GM23338 (cell line): ENCODE results near the gene MRPS14. TPM values are rescaled to one million over a fixed set of nuclear protein-coding genes. Genes with fewer than 3 reads are reported as not detected.

ENCODE experiments used
- ATAC-seq: fragments of 200-7000 bp; cut with Tn5 transposase; 3 replicates; pipeline ENCODE4 v1.9.1; 2020
- DNase-seq: peaks from one replicate; pipeline ENCODE4 v3.0.0-alpha.2; 2015; ENCODE audit warnings: low spot score
- H2AFZ ChIP-seq: fragments of 200-600 bp; sonication (generic); 2 replicates; pipeline ENCODE4 v1.8.0; 2016; ENCODE audit warnings: antibody characterized with exemption, mild to moderate bottlenecking, moderate library complexity
- H3F3A ChIP-seq: fragments of 200-600 bp; sonication (generic); replicated peaks from 2 replicates; pipeline ENCODE4 v1.8.0; 2017; ENCODE audit warnings: antibody characterized with exemption, mixed run types, low read depth
- H3K27ac ChIP-seq: fragments of 200-600 bp; sonication (generic); 2 replicates; pipeline ENCODE4 v1.6.1; 2016; ENCODE audit warnings: low read depth
- H3K27me3 ChIP-seq: fragments of 200-600 bp; sonication (generic); 2 replicates; pipeline ENCODE4 v1.8.0; 2016; ENCODE audit warnings: mild to moderate bottlenecking, mixed run types, moderate library complexity; ENCODE audit not compliant: insufficient read depth
- H3K36me3 ChIP-seq: fragments of 200-600 bp; sonication (generic); 2 replicates; pipeline ENCODE4 v1.8.0; 2016; ENCODE audit warnings: mild to moderate bottlenecking; ENCODE audit not compliant: insufficient read depth
- H3K4me1 ChIP-seq: fragments of 200-600 bp; sonication (generic); 2 replicates; pipeline ENCODE4 v1.8.0; 2016; ENCODE audit warnings: mild to moderate bottlenecking, moderate library complexity; ENCODE audit not compliant: insufficient read depth
- H3K4me2 ChIP-seq: fragments of 200-600 bp; sonication (generic); 2 replicates; pipeline ENCODE4 v1.7.1; 2017; ENCODE audit warnings: mixed run types
- H3K4me3 ChIP-seq: fragments of 200-600 bp; sonication (generic); 2 replicates; pipeline ENCODE4 v1.6.1; 2016; ENCODE audit warnings: mixed run types
- H3K79me2 ChIP-seq: fragments of 200-600 bp; sonication (generic); replicated peaks from 2 replicates; pipeline ENCODE4 v1.8.0; 2017; ENCODE audit warnings: mild to moderate bottlenecking; ENCODE audit not compliant: insufficient read depth
- H3K9me2 ChIP-seq: fragments of 200-600 bp; sonication (generic); 2 replicates; pipeline ENCODE4 v1.8.0; 2017; ENCODE audit not compliant: insufficient read depth
- H4K20me1 ChIP-seq: fragments of 200-600 bp; sonication (generic); replicated peaks from 2 replicates; pipeline ENCODE4 v1.8.0; 2017; ENCODE audit warnings: mild to moderate bottlenecking; ENCODE audit not compliant: insufficient read depth
- H3K27ac Mint-ChIP-seq: 2 replicates; pipeline ENCODE4 v1.8.0; 2020; ENCODE audit warnings: inconsistent platforms, mild to moderate bottlenecking, moderate library complexity, mixed read lengths
- H3K27me3 Mint-ChIP-seq: 3 replicates; pipeline ENCODE4 v1.8.0; 2022; ENCODE audit warnings: low read depth, mild to moderate bottlenecking, moderate library complexity, mixed read lengths, inconsistent platforms; ENCODE audit not compliant: insufficient read depth, poor library complexity
- H3K36me3 Mint-ChIP-seq: 3 replicates; pipeline ENCODE4 v1.8.0; 2021; ENCODE audit warnings: low read depth, mild to moderate bottlenecking, inconsistent platforms, moderate library complexity, mixed read lengths
- H3K4me1 Mint-ChIP-seq: 3 replicates; pipeline ENCODE4 v1.8.0; 2020; ENCODE audit warnings: mild to moderate bottlenecking, inconsistent platforms, mixed read lengths
- H3K4me3 Mint-ChIP-seq: 3 replicates; pipeline ENCODE4 v1.8.0; 2021; ENCODE audit warnings: moderate library complexity, mild to moderate bottlenecking, inconsistent platforms, mixed read lengths
- H3K9me3 Mint-ChIP-seq: 3 replicates; pipeline ENCODE4 v1.8.0; 2020; ENCODE audit warnings: moderate library complexity, mild to moderate bottlenecking, inconsistent platforms, mixed read lengths
- CREB1 ChIP-seq: fragments of 250-450 bp; sonication (Bioruptor Pico); IDR thresholded peaks from 2 replicates; pipeline ENCODE4 v1.5.0; 2020; ENCODE audit warnings: low read depth, mild to moderate bottlenecking, moderate library complexity
- CTCF ChIP-seq, 2 experiments: fragments of 200-600 bp in 1 of 2; sonication (generic) in 1 of 2; conservative IDR thresholded peaks; 2 replicates each; pipeline versions ENCODE4 v1.5.1 to v1.6.1; 2016 to 2017; ENCODE audit warnings: antibody characterized with exemption in 2 of 2, low read depth in 2 of 2, mild to moderate bottlenecking in 2 of 2, moderate library complexity in 1 of 2
- EZH2 ChIP-seq: fragments of 200-600 bp; sonication (generic); IDR thresholded peaks from one replicate; pipeline ENCODE4 v1.8.0; 2017; ENCODE audit warnings: antibody characterized with exemption, mild to moderate bottlenecking, low read depth; ENCODE audit not compliant: unreplicated experiment
- EZH2phosphoT487 ChIP-seq: fragments of 200-600 bp; sonication (generic); IDR thresholded peaks from one replicate; pipeline ENCODE4 v1.8.1; 2018; ENCODE audit warnings: antibody characterized with exemption; ENCODE audit not compliant: unreplicated experiment
- JUNB ChIP-seq: IDR thresholded peaks from one replicate; pipeline ENCODE4 v1.6.1; 2016; ENCODE audit warnings: antibody characterized with exemption; ENCODE audit not compliant: unreplicated experiment
- NANOG ChIP-seq: IDR thresholded peaks from 2 replicates; pipeline ENCODE4 v1.6.1; 2016; ENCODE audit warnings: antibody characterized with exemption, borderline replicate concordance
- REST ChIP-seq: IDR thresholded peaks from one replicate; pipeline ENCODE4 v1.6.1; 2018; ENCODE audit warnings: antibody characterized with exemption; ENCODE audit not compliant: unreplicated experiment
- STAT1 ChIP-seq: IDR thresholded peaks from one replicate; pipeline ENCODE4 v1.6.1; 2016; ENCODE audit warnings: antibody characterized with exemption; ENCODE audit not compliant: unreplicated experiment
- ZNF114 ChIP-seq: fragments of 250-450 bp; sonication (Bioruptor Pico); IDR thresholded peaks from 2 replicates; pipeline ENCODE4 v1.5.0; 2020; ENCODE audit warnings: mild to moderate bottlenecking, moderate library complexity
- ZNF331 ChIP-seq: fragments of 250-450 bp; sonication (Bioruptor Pico); IDR thresholded peaks from 2 replicates; pipeline ENCODE4 v1.5.0; 2020; ENCODE audit warnings: low read depth, mild to moderate bottlenecking, moderate library complexity
- ZNF462 ChIP-seq: fragments of 250-450 bp; sonication (Bioruptor Pico); IDR thresholded peaks from 2 replicates; pipeline ENCODE4 v1.5.0; 2020; ENCODE audit warnings: mild to moderate bottlenecking, moderate library complexity
- polyA plus RNA-seq: library from polyadenylated mRNA; unstranded; fragments of >200 nt; fragmentation: Nextera tagmentation; extraction: Ambion mirVana; gene quantifications from 2 replicates; pipeline ENCODE4 v1.2.1, GENCODE V29; 2016
- total RNA-seq: library from RNA; depleted of rRNA; stranded (reverse); fragments of >200 nt; shearing (Covaris generic); gene quantifications from 2 replicates; pipeline ENCODE4 v1.2.3, GENCODE V29; 2014
- TF ChIP-seq, protein P1 (sequence below): IDR thresholded peaks from 2 replicates; pipeline ENCODE4 v1.6.1; 2016; ENCODE audit warnings: antibody characterized with exemption

The MRPS14 gene
- total and polyA plus RNA-seq, 2 experiments from 2014 or later: 18.5 to 75.7 TPM

DNA sequence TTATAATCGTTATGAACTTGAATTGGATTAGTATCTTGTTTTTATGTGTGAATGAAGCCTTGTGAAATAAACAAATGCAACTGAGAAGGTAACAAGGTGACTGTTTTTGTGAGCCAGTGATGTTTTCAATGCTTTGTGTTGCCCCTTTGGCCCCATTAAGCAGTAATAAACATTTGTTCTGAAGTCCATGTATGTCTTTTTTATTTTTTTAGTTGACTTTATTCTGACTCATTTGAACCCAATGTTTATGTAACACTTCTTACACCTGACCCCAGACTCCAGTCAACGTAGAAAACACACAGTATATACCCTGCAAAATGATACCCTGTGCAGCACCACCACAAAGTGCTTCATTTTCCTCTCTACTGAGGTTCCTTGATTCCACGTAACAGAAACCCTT, 28.1 kb downstream of the MRPS14 start (continued):
- no peak for TF ChIP-seq CTCF (conservative IDR thresholded peaks at IDR 0.05; ENCODE audit: low read depth in 2 of 2)
- TF ChIP-seq JUNB: no peak
- no peak for TF ChIP-seq ZNF114
- no peak for TF ChIP-seq NANOG
- no peak for TF ChIP-seq ZNF331

DNA sequence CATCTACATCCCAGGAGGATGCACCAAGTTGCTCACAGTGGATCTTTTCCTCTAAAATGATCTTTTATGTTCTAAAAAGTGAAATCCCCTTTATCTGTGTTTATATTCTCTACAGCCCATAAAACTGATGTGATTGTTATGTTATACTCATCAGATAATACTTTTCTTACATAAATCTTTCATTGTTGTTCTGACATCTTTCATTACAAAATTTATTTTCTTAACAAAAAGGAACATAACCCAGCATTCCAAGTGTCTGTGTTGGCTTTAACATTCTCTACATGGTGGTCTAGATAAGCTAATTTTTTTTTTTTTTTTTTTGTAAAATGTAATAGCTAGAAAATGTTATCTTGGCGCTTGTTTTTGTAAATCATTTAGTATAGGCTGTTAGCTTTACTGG, 31.8 kb downstream of the MRPS14 start:
- Histone ChIP-seq H3K4me1 (no peaks in the 10 kb centered on the region), H4K20me1 (no peaks in the 10 kb centered on the region; the same call in 1 of the 2 replicates), H3K4me3 (no peak overlapping the region), H3F3A (peaks cover 16% of the 10 kb centered on the region; the same call in 1 of the 2 replicates), H3K9me2 (no peaks in the 10 kb centered on the region), H3K36me3 (peaks cover 40% of the 10 kb centered on the region), H3K27me3 (no peaks in the 10 kb centered on the region), H3K4me2 (no peak overlapping the region), H2AFZ (no peak overlapping the region), H3K79me2 (peaks cover 2% of the 10 kb centered on the region; the same call in 1 of the 2 replicates), H3K27ac (no peak overlapping the region)
- H3K36me3 Mint-ChIP-seq: peaks cover 50% of the 10 kb centered on the region
- peaks cover 2% of the 10 kb centered on the region for H3K27me3 Mint-ChIP-seq
- no peak for ATAC-seq
- no peak for DNase-seq
- H3K4me1 Mint-ChIP-seq: no peaks in the 10 kb centered on the region; the same call in 2 of the 3 replicates
- H3K9me3 Mint-ChIP-seq: no peaks in the 10 kb centered on the region
- H3K27ac Mint-ChIP-seq: no peak overlapping the region
- TF ChIP-seq EZH2phosphoT487: no peak
- TF ChIP-seq, protein P1, sequence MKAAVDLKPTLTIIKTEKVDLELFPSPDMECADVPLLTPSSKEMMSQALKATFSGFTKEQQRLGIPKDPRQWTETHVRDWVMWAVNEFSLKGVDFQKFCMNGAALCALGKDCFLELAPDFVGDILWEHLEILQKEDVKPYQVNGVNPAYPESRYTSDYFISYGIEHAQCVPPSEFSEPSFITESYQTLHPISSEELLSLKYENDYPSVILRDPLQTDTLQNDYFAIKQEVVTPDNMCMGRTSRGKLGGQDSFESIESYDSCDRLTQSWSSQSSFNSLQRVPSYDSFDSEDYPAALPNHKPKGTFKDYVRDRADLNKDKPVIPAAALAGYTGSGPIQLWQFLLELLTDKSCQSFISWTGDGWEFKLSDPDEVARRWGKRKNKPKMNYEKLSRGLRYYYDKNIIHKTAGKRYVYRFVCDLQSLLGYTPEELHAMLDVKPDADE: no peak
- no peak for TF ChIP-seq CREB1
- TF ChIP-seq NANOG: no peak
- no peak for TF ChIP-seq ZNF462 (CRISPR knock-in tag)
- TF ChIP-seq STAT1: no peak
- TF ChIP-seq REST: no peak
- no peak for TF ChIP-seq EZH2
- H3K4me3 Mint-ChIP-seq: no peak overlapping the region
